CD4-positive, alpha-beta T cell treated with Interleukin-4 for 1 hour (primary cell): Measurements from ENCODE around the gene SEMA7A.
"Not testable (repeated sequence)": the region's sequence is repeated elsewhere in the genome, so short reads cannot be mapped to it uniquely, and the experiment has no call there.

Experiments
- DNase-seq, 2 donors: peaks; one replicate each; pipeline ENCODE4 v3.0.0-alpha.2; 2020 to 2022

The SEMA7A gene

GRCh38 chr15:74369084-74369745, 64.5 kb downstream of the SEMA7A start:
- no peak for DNase-seq

GRCh38 chr15:74368121-74368520, 65.6 kb downstream of the SEMA7A start:
- DNase-seq: no peak

GRCh38 chr15:74367296-74367854, 66.4 kb downstream of the SEMA7A start, which contains the start of gene CYP11A1:
TSS of gene CYP11A1 (minus strand) at chr15:74367646. CDS start at chr15:74367585, 61 bp downstream.
- DNase-seq: no peak

GRCh38 chr15:74365598-74366445, 67.9 kb downstream of the SEMA7A start:
- no peak for DNase-seq

GRCh38 chr15:74364936-74365597, 68.7 kb downstream of the SEMA7A start:
- DNase-seq: no peak

GRCh38 chr15:74362482-74362881, 71.3 kb downstream of the SEMA7A start:
- no peak for DNase-seq

- DNase-seq: not testable (repeated sequence)
Measured at GRCh38 chr15:74360855-74361254, 72.9 kb downstream of the SEMA7A start.

- not testable (repeated sequence) for DNase-seq
Measured at GRCh38 chr15:74359376-74359775, 74.4 kb downstream of the SEMA7A start.
